Motor neuron (in vitro differentiated cells): ENCODE data around the gene ART5. TPM values are rescaled to one million over a fixed set of nuclear protein-coding genes. Genes with fewer than 3 reads are reported as not detected.
A peak's percentile ranks its signal among the peaks of the same experiment; 100 is the strongest.
"Not testable (repeated sequence)": the region's sequence is repeated elsewhere in the genome, so short reads cannot be mapped to it uniquely, and the experiment has no call there.

Experiments
- ATAC-seq, 8 experiments: fragments of 200-7000 bp; cut with Tn5 transposase; replicated peaks in 6 of 8; 2 replicates each; pipeline ENCODE4 v1.8.0; 2021; ENCODE audit warnings: mild to moderate bottlenecking in 8 of 8, moderate library complexity in 8 of 8
- H3K27ac ChIP-seq, 2 donors: fragments of 250-450 bp; sonication (Bioruptor Pico); 2 replicates each; pipeline ENCODE4 v1.9.0; 2021; ENCODE audit warnings: antibody characterized with exemption in 2 of 2, mild to moderate bottlenecking in 2 of 2, moderate library complexity in 1 of 2
- H3K4me1 ChIP-seq, 2 donors: fragments of 250-450 bp; sonication (Bioruptor Pico); replicated peaks in 1 of 2; 2 replicates each; pipeline ENCODE4 v1.6.1; 2021; ENCODE audit warnings: antibody characterized with exemption in 2 of 2, mild to moderate bottlenecking in 2 of 2, moderate library complexity in 1 of 2
- H3K4me3 ChIP-seq, 5 donors: fragments of 250-450 bp; sonication (Bioruptor Pico); 2 replicates each; pipeline ENCODE4 v1.9.0; 2021; ENCODE audit warnings: antibody characterized with exemption in 5 of 5, mild to moderate bottlenecking in 5 of 5, moderate library complexity in 4 of 5
- WGBS, 10 experiments: fragments of 450-650 bp; shearing (Covaris generic); methylation state at CpG; one replicate each; pipeline ENCODE4 v1.0.0; 2022; 5-methylcytosine and 5-hydroxymethylcytosine counted together
- in situ Hi-C, 9 experiments: fragments of 400-800 bp; cut with MboI; loops; one replicate each; pipeline ENCODE4 v1.15.0; 2021; ENCODE audit warnings: low sequenced_read_pairs in 9 of 9, low pct_unique_long_range_greater_than_20kb in 2 of 9; ENCODE audit not compliant: unreplicated experiment in 9 of 9
- total RNA-seq, 8 experiments: library from RNA; unstranded; fragments of 300-600 nt; gene quantifications; 2 replicates each; pipeline versions ENCODE4 v1.2.3 to v1.2.4, GENCODE V29; 2022

The ART5 gene
- total RNA-seq, 8 experiments from 2014 or later = 0.55 to 64.1 (median 1.3) TPM

- 25 to 100% (median 59%) methylated on average over 2 to 7 of the region's 7 CpGs; no CpG with 5 or more reads in 1 of the 10 experiments for WGBS, 10 experiments
- no peak overlapping the region for H3K4me3 ChIP-seq
- no peak overlapping the region for H3K27ac ChIP-seq
- no peaks in the 10 kb centered on the region for H3K4me1 ChIP-seq
- ATAC-seq = peak in 4 of 8 experiments; percentile 27 to 79 (median 66)
- in situ Hi-C loops = no loop called here
These were observed 32.2 kb downstream of the ART5 start for GRCh38 chr11:3609416-3610265.

- no peaks in the 10 kb centered on the region for H3K4me1 ChIP-seq
- H3K4me3 ChIP-seq = no peak overlapping the region
- 52 to 100% (median 84%) methylated on average over 1 to 4 of the region's 5 CpGs; no CpG with 5 or more reads in 2 of the 10 experiments for WGBS, 10 experiments
- H3K27ac ChIP-seq = no peak overlapping the region
- in situ Hi-C loops = no loop called here
- no peak for ATAC-seq
These were observed 36.0 kb downstream of the ART5 start for GRCh38 chr11:3605771-3606203.

GRCh38 chr11:3605283-3605662 lies 36.5 kb downstream of the ART5 start:
- no peak for ATAC-seq
- in situ Hi-C loops = no loop called here
- Histone ChIP-seq H3K4me1 (no peaks in the 10 kb centered on the region), H3K27ac (no peak overlapping the region), H3K4me3 (no peak overlapping the region)
- WGBS, 10 experiments = 55 to 93% (median 84%) methylated on average over 1 to 3 of the region's 3 CpGs; no CpG with 5 or more reads in 1 of the 10 experiments

GRCh38 chr11:3604167-3604566 lies 37.6 kb downstream of the ART5 start:
- no peak overlapping the region for H3K27ac ChIP-seq
- H3K4me1 ChIP-seq = no peaks in the 10 kb centered on the region
- peak in 3 of 8 experiments; percentile 36 to 64 (median 45) for ATAC-seq
- in situ Hi-C loops = no loop called here
- WGBS, 10 experiments = 0 to 34% (median 6%) methylated on average over 2 to 3 of the region's 3 CpGs; no CpG with 5 or more reads in 5 of the 10 experiments
- H3K4me3 ChIP-seq = no peak overlapping the region

- in situ Hi-C loops, H3K4me1 ChIP-seq, H3K27ac ChIP-seq, ATAC-seq, H3K4me3 ChIP-seq: not testable (repeated sequence)
- WGBS, 10 experiments = 60% methylated on average over 2 of the region's 10 CpGs; no CpG with 5 or more reads in 9 of the 10 experiments
These were observed 41.6 kb downstream of the ART5 start for GRCh38 chr11:3600201-3600600.

- H3K4me1 ChIP-seq, H3K27ac ChIP-seq, H3K4me3 ChIP-seq, ATAC-seq, in situ Hi-C loops: not testable (repeated sequence)
- WGBS, 10 experiments = 86 to 100% (median 94%) methylated on average over 1 to 8 of the region's 15 CpGs; no CpG with 5 or more reads in 3 of the 10 experiments
These were observed 44.0 kb downstream of the ART5 start for GRCh38 chr11:3597743-3598142.

- ATAC-seq, H3K27ac ChIP-seq, in situ Hi-C loops, H3K4me3 ChIP-seq, H3K4me1 ChIP-seq: not testable (repeated sequence)
- WGBS, 10 experiments = 83 to 90% methylated on average over 4 to 7 of the region's 24 CpGs; no CpG with 5 or more reads in 8 of the 10 experiments
These were observed 50.5 kb downstream of the ART5 start for GRCh38 chr11:3591326-3591725.

- H3K4me1 ChIP-seq, H3K4me3 ChIP-seq, in situ Hi-C loops, ATAC-seq, H3K27ac ChIP-seq: not testable (repeated sequence)
- 0 to 88% (median 50%) methylated on average over 1 of the region's 2 CpGs; no CpG with 5 or more reads in 7 of the 10 experiments for WGBS, 10 experiments
These were observed 51.6 kb downstream of the ART5 start for GRCh38 chr11:3590193-3590592.

GRCh38 chr11:3588776-3589175 lies 53.0 kb downstream of the ART5 start:
- H3K4me1 ChIP-seq, ATAC-seq, H3K27ac ChIP-seq, H3K4me3 ChIP-seq, in situ Hi-C loops: not testable (repeated sequence)
- WGBS, 10 experiments = no CpG with 5 or more reads among the region's 11 CpGs

Other genes starting within 250 kb of the ART5 start
- 1 to 10 TPM in 1 of 8 experiments, under 1 TPM in 3, not detected in 4; 0.17 to 3.0 (median 0.37) TPM for gene ART1, start 3.1 kb upstream of the ART5 start, total RNA-seq
- 1 to 10 TPM in 5 of 8 experiments, under 1 TPM in 3; 0.33 to 2.6 (median 1.4) TPM for gene CHRNA10, start 29.4 kb upstream of the ART5 start, total RNA-seq
- 100 to 1,000 TPM in 2 of 8 experiments, 10 to 100 TPM in 6; 27.0 to 115 (median 50.0) TPM for gene NUP98, start 155.6 kb upstream of the ART5 start, total RNA-seq
- 10 to 100 TPM in 7 of 8 experiments, 1 to 10 TPM in 1; 9.2 to 27.2 (median 15.0) TPM for gene PGAP2, start 166.6 kb upstream of the ART5 start, total RNA-seq
- gene RHOG, start 199.0 kb upstream of the ART5 start, total RNA-seq = 10 to 100 TPM in 4 of 8 experiments, 1 to 10 TPM in 4; 2.2 to 23.0 (median 8.5) TPM
- 10 to 100 TPM in 4 of 8 experiments, 1 to 10 TPM in 4; 6.2 to 47.3 (median 10.2) TPM for gene STIM1, start 213.7 kb upstream of the ART5 start, total RNA-seq